Sciatic nerve (tissue), 2 donors: ENCODE results near the gene EGLN1. TPM values are rescaled to one million over a fixed set of nuclear protein-coding genes. Genes with fewer than 3 reads are reported as not detected.
A peak's percentile ranks its signal among the peaks of the same experiment; 100 is the strongest.

Experiments
- ATAC-seq: fragments of 200-7000 bp; cut with Tn5 transposase; one replicate; pipeline ENCODE4 v1.9.1; 2020; ENCODE audit warnings: mild to moderate bottlenecking, moderate library complexity
- DNase-seq: peaks from one replicate; pipeline ENCODE4 v3.0.0-alpha.2; 2020; ENCODE audit warnings: low spot score
- intact Hi-C: fragments of 100-400 bp; cut with DNase I; formaldehyde crosslinking; loops from one replicate; pipeline ENCODE4 v1.14.2; 2022
- total RNA-seq: library from RNA; stranded (reverse); fragmentation: NEBNext Ultra II Directional; extraction: Animal tissue kit (Norgen Biotek cat#: 25700); gene quantifications from one replicate; pipeline ENCODE4 v1.2.1, GENCODE V29; 2021
- donor health status: DM: no; HTN: no; CAD: no.
- donor health status: DM: no; HTN: no; CAD: no.

The EGLN1 gene
- total RNA-seq, 1 donor from 2014 or later: 45.5 TPM

DNA sequence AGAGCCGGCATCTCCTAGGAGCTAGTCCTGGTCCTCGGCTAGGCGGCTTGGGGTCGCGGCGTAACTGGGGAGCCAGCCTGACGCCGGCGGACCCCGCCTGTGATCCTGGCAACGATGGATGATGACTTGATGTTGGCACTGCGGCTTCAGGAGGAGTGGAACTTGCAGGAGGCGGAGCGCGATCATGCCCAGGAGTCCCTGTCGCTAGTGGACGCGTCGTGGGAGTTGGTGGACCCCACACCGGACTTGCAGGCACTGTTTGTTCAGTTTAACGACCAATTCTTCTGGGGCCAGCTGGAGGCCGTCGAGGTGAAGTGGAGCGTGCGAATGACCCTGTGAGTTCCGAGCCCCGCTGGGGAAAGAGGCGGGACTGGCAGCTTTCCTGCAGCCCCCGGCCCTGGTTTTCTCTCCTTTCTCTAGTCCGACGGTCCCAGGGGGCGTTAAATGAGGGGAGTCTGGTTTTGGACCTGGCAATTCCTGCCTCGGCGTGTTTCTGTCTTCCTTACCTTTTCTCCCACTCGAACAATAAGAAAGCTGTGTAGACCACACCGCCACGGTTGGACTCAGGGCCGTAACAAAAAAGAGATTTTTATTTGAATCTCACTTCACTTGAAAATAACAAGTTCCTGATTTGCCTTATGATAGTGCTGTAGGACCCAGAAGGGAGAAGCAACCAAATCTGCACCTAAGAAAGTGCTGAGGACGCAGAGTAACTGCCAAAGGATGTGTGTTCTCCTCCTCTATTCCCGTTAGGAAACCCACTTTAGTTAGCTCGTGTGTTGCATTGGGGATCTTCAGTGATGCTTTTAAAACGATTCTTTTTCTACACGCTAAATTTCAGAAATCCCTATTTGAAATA is 83.6 kb downstream of the EGLN1 start, which contains the start of gene SPRTN:
TSS of gene SPRTN (plus strand) at position 24 of the 859 bp plus-strand sequence. CDS start at position 115, 91 bp downstream.
- ATAC-seq: peak; percentile 91
- no peak for DNase-seq
- intact Hi-C loops: no loop called here

DNA sequence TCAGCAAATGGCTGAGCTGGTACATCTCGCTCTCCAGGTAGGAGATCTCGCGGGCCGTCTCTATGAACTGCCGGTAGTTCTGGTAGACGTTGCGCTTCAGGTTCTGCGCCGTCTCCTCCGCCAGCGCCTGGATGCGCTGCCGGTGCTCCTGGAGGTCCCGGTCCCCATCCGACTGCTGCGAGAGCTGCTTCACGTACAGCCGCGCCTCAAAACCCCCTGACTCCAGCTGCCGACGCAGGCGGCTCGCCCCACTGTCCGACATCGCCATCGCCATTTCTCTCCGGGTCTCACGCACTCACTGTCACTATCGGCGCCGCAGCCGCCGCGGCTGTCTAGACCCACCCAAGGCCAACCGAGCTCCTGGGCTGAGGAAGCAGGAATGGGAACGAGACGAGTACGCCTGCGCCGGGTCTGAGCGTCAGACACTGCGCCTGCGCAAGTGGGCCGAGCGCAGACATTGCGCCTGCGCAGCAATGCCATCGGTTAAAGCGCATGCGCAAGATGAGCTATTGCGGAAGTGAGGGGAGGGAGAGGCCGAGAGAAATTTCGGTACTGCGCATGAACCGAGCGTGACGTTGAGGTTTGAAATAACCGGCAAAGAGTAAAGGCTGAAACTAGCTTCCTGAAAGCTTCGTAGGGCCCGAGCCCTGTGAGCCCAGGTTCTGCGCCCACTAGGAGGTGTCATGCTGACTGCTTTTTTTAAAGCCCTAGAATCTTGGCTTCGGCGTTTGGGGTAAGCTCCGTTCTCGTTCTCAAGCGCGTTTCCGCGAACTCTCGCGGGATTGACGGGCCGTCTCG is 84.4 kb downstream of the EGLN1 start, which contains the start of gene EXOC8:
TSS of gene EXOC8 (minus strand) at position 381 of the 798 bp plus-strand sequence. CDS start at position 274, 107 bp downstream.
- DNase-seq: peak; percentile 98
- peak; percentile 98 for ATAC-seq
- intact Hi-C loops: no loop called here

DNA sequence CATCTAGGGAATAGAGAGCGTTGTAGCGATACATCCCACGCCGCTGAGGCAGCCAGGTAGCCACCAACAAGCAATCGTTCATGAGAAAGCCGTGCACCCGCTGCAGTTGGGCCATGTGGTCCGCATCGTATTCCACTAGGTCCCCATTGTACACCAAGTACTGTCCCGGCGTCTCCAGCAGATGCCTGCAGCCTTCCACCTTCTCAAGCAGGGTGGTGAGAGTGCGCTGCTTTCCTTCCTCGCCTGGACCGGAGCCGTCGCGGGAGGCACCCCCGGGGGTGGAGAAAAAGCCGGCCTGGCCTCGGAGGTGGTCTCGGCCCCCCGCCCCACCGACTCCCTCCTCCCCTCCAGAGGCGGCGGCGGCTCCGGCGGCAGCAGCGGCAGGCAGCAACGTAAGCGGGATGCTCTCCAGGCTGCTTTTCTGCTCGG is 85.0 kb downstream of the EGLN1 start:
- intact Hi-C loops: no loop called here
- DNase-seq (peak; percentile 68), ATAC-seq (no peak)

DNA sequence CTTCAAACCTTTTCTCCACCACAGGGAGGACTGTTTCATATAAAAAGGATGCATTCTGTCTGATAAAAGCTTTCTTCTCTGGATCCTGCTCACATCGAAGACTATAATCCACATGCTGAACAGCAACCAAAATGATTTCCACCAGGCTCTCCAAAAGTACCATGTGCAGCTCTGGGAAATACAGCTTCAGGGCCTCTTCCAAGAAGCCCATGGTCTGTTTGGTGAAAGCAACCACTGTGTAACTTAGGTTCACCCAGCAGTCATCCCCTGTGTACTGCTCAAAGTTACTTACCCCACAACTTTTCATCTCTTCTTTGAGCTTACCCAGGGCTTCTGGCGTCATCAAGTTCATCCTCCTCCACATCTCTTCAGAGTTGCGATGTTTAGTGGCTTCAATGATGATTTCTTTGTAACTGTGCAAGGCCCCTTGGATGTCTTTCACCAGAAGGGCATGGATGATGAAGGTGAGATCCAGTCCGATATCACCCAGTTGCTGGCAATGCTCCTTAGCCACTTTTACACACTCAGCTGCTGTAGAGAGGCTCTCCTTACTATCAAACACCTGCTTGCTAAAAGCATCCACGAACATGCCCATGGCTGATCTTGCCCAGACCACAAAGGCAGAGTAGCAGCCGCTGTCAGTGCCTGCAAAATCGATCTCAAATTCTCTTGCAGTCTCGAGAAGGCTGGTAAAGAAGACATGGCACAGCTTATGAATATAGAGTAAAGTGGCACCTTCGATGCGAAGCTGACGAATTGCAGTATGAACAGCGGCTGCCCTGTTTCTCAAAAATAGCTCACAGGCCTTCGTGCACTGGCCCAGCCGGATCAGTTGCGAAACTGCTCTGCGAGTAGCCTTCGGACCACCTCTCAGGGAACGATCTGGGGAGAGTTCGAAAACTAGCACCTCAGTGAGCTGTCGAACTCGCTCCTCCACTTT is 86.2 kb downstream of the EGLN1 start:
- no peak for ATAC-seq
- intact Hi-C loops: no loop called here

DNA sequence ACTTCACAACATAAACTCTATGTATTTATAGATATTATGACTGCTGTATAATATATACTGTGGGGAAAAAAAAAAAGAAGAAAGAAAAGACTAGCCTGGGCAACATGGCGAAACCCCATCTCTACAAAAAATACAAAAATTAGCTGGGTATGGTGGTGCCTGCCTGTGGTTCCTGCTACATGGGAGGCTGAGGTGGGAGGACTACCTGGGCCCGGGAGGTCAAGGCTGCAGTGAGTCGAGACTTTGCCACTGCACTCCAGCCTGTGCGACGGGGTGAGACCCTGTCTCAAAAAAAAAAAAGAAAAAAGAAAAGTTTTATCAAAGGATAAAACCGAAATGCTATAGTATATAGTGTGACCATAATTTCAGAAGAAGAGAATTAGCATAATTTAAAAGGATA is 87.1 kb downstream of the EGLN1 start:
- intact Hi-C loops: no loop called here
- ATAC-seq (no peak), DNase-seq (no peak)

More for the DNA sequence above, 86.2 kb downstream of the EGLN1 start:
- DNase-seq: no peak

DNA sequence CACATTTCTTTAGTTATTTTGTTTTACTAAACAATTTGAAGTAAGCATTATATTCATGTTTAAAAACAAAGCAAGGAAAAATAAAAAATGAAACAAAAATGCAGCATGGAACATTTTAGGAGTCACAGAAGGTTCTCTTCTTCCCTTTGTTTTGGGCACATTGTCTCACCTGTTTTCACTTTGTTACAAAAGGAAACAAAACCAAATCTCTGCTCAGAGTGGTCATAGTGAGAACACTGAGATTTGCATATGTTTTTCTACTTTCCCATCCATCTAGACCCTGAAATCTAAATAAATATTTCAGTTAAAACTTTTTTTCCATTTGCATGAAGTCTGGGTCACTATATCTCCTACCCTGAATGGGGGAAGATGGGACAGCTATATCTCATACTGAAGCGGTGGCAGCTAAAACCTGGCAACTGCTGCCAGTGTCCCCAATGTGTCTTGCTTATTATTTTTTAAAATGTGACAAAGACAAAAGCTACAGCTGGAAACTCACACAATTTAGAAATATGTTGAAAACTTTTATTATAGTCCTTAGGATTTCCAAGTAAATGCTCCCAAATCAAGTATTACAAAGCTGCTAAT is 87.9 kb downstream of the EGLN1 start:
- DNase-seq: no peak
- ATAC-seq: no peak
- intact Hi-C loops: no loop called here

DNA sequence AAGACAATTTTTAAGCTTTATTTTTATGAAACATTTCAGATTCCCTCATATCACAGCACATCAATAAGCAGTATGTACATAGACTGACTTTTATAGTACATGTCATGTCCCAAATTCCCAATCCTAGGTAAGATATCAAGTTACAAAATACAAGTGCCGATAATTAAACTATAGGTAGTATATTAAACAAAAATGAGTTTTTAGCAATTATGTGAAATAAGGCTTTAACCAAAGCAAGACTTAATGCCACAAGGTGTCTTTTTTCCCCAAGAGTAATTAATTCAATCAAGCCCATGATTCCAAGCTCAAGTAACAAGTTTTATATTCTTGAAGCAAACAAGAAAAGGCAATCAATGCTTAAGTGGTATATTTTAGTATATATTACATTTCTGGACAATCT is 89.3 kb downstream of the EGLN1 start:
- intact Hi-C loops: no loop called here
- no peak for DNase-seq
- ATAC-seq: no peak

DNA sequence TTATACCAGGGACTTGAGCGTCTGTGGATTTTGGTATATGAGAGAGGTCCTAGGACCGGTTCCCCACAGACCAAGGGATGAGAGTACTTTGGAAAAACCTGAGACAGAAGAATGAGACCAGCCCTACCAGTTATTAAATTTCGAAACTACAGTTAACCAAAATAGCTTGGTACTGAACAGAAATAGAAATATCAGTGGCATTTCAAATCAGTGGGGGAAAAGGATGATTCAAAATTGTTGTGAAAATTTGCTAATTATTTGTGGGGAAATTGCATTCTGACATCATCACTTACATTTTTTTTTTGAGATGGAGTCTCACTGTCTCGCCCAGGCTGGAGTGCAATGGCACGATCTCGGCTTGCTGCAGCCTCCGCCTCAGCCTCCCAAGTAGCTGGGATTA is 92.6 kb downstream of the EGLN1 start:
- intact Hi-C loops: no loop called here
- DNase-seq (no peak), ATAC-seq (no peak)

DNA sequence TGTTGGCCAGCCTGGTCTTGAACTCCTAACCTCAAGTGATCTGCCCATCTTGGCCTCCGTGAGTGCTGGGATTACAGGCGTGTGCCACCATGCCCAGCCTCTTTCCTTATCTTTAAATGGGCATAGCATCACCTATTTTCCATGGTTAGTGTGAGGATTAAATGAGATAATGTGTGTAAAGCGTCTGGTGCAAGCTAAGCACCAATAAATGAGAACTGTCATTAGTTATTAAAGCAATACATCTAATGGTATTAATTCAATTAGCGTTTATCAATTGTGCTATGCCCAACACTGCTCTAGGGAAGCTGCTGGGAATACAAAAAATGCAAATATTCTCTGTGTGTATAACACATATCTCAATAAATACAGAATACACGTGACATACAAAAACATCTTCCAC is 94.5 kb downstream of the EGLN1 start:
- intact Hi-C loops: no loop called here
- no peak for DNase-seq
- ATAC-seq: no peak

DNA sequence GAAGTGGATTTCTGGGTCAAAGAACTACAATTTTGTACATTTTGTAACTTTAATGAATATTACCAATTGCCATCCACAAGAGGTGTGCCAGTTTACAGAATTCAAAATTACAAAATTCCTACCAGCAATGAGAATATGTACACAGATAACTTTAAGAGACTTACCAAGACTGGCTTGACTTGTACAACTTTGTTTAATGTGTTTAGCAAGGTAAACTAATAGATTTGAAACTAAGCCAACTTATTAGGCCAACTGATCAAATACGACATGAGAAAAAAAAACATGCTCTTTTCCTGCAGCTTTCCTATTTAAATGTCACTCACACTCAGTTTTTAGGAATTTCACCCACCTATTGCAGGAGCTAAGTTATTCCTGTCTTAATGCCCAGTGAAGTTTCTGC is 95.8 kb downstream of the EGLN1 start:
- ATAC-seq (no peak), DNase-seq (no peak)
- intact Hi-C loops: no loop called here

DNA sequence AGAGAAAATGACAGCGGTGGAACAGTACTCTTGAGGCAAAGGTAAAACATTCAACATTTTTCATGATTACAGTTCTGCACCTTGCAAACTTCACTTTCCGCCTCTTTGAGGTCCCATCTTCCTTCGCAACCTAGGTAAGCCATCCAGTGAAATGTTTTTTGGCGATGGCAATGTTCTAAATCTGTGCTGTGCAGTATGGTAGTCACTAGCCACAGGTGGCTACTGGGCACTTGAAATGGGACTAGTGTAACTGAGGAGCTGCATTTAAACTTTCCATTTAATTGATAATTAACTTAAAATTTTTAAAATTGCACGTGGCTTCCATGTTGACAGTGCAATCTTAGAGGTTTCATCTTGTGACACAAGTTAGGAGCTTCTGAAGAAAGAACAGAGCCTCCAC is 97.4 kb downstream of the EGLN1 start:
- no peak for ATAC-seq
- DNase-seq: no peak
- intact Hi-C loops: no loop called here

DNA sequence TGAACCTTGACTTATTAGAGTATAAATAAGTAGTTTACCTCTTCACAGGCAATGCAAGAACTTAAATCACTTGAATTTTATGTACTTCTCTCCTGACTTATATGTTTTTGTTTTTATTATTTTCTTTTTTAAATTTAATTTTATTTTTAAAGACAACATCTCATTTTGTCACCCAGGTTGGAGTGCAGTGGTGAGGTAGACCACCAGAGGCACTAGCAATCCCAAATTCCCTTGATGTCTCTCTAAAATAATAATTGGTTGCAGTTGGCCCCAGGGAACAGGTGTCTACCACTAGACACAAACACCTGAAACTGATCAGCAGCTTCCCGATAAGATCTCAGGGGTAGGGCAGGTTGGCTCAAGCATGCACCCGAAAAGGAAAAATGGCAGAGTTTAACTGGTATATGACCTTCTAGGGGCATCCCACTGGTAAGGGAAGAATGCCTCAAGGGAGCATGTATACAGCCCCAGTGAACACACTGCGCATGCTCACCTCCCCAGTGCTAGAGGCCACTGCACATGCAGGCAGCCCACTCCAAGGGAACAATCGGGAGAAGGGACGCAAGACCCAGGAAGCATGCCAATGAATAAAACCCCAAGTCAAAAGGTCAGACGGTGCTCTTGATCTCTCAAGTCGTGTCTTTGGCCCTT is 99.1 kb downstream of the EGLN1 start:
- ATAC-seq (no peak), DNase-seq (no peak)
- intact Hi-C loops: no loop called here

DNA sequence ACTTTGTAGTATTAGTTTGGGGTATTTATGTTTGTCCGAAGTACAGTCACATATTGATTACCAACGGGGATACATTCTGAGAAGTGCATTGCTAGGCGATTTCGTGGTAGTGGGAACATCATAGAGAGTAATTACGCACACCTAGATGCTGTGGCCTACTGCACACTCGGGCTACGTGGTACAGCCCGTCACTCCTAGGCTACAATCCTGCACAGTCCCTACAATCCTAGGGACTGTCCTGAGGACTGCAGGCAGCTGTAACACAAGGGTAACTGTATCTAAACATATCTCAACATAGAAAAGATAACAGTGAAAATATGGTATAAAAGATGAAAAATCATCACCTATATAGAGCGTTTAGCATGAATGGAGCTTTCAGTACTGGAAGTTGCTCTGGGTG is 103.0 kb downstream of the EGLN1 start:
- ATAC-seq (no peak), DNase-seq (no peak)
- intact Hi-C loops: no loop called here

DNA sequence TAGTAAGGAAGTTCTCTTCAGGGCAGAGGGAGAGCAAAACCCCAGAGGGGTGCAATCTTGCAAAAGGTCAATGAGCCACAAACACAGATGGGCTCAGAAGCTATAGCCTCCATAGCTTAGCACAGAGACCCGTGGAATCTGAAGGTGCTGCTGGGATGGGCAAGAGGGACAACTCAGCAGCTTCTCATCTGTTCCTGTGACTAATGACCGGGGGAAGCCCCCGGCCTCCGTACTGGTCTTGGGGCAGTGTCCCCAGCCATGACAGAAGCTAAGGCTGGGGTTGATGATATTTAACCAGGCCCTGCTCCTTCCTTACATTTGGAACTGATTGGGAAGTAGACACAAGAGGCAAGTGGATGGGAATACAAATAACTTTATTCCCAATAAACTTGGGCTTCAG is 103.5 kb downstream of the EGLN1 start:
- intact Hi-C loops: no loop called here
- ATAC-seq (no peak), DNase-seq (no peak)

DNA sequence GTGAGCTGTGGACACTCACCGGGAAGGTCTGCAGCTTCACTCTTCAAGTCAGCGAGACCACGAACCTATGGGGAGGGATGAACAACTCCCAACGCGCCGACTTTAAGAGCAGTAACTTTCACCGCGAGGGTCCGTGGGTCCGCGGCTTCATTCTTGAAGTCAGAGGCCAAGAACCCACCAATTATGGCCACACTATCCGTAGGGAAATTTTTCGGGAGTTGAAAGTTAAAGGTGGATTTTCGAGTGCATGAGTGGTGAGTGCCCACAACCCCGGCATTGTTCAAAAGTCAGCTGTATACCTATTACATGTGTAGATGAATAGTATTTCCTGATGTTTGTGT is 104.1 kb downstream of the EGLN1 start:
- no peak for DNase-seq
- no peak for ATAC-seq
- intact Hi-C loops: no loop called here

DNA sequence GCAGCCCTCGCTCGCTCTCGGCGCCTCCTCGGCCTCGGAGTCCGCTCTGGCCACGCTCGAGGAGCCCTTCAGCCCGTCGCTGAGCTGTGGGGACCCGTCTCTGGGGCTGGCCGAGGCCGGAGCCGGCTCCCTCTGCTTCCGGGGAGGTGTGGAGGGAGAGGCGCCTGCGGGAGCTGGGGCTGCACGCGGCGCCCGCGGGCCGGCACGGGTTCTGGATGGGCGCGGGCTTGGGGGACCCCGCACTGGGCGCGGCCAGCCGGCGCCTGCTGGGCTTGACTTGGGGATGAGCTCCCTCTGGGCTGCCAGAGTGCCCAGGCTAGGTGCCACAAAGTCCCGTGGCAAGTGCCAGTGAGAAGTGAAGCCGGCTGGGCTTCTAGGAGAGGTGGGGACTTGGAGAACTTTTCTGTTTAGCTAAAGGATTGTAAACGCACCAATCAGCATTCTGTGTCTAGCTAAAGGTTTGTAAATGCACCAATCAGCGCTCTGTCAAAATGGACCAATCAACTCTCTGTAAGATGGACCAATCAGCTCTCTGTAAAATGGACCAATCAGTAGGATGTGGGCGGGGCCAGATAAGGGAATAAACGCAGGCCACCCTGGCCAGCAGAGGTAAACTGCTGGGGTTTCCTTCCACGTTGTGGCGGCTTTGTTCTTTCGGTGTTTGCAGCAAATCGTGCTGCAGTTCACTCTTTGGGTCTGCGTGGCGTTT is 104.6 kb downstream of the EGLN1 start:
- DNase-seq: no peak

DNA sequence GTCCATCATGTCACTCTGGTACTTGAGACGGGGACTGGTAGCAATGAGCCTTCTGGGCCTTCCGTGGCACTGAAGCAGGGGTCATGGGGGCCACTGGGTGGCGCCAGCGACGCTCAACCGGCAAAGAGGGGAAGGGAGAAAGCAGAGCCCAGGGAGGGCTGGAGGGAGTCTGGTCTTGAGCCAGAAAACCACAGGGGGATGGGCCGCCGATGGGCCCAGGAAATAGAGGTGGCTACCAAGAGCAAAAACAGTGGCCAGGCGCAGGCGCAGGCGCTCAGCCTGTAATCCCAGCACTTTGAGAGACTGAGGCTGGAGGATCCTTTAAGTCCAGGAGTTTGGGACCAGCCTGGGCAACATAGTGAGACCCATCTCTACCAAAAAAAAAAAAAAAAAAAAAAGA is 106.2 kb downstream of the EGLN1 start:
- ATAC-seq: no peak
- intact Hi-C loops: no loop called here
- no peak for DNase-seq

More for the DNA sequence above, 104.6 kb downstream of the EGLN1 start:
- ATAC-seq: no peak
- intact Hi-C loops: no loop called here
